ENCODE data around the gene DOCK1. TPM values are rescaled to one million over a fixed set of nuclear protein-coding genes. Genes with fewer than 3 reads are reported as not detected.

DOCK1 gene
- total and polyA plus RNA-seq, 8 donors: 46.4 to 77.7 (median 71.3) TPM

DNA sequence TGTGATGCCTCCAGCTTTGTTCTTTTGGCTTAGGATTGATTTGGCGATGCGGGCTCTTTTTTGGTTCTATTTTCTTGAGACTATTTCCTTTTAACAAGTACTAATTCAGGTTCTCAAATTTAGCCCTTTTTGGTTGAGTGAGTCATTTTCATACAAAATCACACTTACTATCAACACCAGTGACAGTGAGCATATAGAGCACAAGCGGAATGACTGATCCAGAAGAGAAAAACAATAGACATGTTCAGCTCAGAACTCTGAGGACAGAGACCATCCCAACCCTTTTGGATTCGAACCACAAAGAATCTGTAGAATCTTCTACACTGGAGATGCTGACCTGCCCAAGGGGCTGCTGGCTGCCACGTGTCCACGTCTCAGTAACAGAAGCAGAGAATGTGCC is 347.6 kb downstream of the DOCK1 start:
- ATAC-seq (no peak), DNase-seq (no peak)
- H3K9me3 ChIP-seq: no peaks in the 10 kb centered on the region
- no peak overlapping the region for H3K27ac ChIP-seq
- no peaks in the 10 kb centered on the region for H3K27me3 ChIP-seq
- peaks cover 0 to 8% of the 10 kb centered on the region in 2 donors for H3K4me1 ChIP-seq
- H3K36me3 ChIP-seq: peaks cover 0 to 17% of the 10 kb centered on the region in 2 donors
- TF ChIP-seq, protein P1, sequence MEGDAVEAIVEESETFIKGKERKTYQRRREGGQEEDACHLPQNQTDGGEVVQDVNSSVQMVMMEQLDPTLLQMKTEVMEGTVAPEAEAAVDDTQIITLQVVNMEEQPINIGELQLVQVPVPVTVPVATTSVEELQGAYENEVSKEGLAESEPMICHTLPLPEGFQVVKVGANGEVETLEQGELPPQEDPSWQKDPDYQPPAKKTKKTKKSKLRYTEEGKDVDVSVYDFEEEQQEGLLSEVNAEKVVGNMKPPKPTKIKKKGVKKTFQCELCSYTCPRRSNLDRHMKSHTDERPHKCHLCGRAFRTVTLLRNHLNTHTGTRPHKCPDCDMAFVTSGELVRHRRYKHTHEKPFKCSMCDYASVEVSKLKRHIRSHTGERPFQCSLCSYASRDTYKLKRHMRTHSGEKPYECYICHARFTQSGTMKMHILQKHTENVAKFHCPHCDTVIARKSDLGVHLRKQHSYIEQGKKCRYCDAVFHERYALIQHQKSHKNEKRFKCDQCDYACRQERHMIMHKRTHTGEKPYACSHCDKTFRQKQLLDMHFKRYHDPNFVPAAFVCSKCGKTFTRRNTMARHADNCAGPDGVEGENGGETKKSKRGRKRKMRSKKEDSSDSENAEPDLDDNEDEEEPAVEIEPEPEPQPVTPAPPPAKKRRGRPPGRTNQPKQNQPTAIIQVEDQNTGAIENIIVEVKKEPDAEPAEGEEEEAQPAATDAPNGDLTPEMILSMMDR (IDR thresholded peaks at IDR 0.05): no peak
- no peak overlapping the region for H3K4me3 ChIP-seq
- intact Hi-C loops (cut with DNase I): no loop called here

DNA sequence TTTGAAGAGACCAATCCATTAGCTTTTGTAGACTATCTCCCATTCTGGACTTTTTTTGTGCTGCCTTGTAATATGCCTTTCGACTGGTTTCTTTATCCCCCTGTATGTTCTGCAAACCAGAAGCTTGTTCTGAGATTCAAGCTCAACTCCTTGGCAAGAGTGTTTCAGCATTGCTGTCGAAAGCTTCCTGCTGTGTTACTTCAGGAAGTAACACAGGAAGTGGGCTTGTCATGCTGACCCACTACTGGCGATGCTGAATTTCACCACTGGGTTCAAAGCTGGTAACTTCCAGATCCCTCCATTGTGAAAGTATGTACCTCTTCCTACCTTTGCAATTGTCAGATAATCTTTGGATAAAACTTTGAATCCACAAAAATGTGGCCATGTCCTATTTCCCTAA is 349.0 kb downstream of the DOCK1 start:
- Histone ChIP-seq H3K36me3 (peaks cover 0 to 12% of the 10 kb centered on the region in 2 donors), H3K27me3 (no peaks in the 10 kb centered on the region), H3K4me3 (no peak overlapping the region), H3K4me1 (peaks cover 0 to 8% of the 10 kb centered on the region in 2 donors), H3K27ac (peak overlapping the region in 1 of 2 donors; percentile 64), H3K9me3 (no peaks in the 10 kb centered on the region)
- TF ChIP-seq, protein P1 (IDR thresholded peaks at IDR 0.05): no peak
- DNase-seq (no peak), ATAC-seq (no peak)
- intact Hi-C loops (cut with DNase I): no loop called here

DNA sequence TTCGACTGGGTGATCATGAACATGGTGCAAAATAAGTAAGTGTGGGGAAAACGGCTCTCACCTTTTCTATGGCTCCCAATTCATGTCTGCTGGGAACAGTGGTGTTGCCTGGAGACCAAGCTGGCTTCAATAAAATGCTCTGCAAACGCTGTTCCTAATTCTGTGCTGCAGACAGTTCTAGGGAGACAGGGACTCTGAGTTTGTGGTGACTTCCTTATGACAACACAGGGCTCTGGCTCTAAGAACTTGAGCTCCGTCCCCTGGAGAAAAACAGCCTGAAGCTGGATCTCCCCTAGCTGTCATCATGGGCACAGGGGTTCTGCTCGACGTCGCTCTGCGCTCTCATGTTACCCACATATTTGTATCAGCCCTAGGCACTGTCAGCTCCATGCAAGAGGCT is 352.2 kb downstream of the DOCK1 start:
- Histone ChIP-seq H3K4me1 (peaks cover 0 to 8% of the 10 kb centered on the region in 2 donors), H3K9me3 (no peaks in the 10 kb centered on the region), H3K27me3 (no peaks in the 10 kb centered on the region), H3K4me3 (no peak overlapping the region), H3K27ac (no peak overlapping the region), H3K36me3 (peaks cover 0 to 7% of the 10 kb centered on the region in 2 donors)
- no peak for ATAC-seq
- DNase-seq: no peak
- intact Hi-C loops (cut with DNase I): no loop called here
- TF ChIP-seq, protein P1 (IDR thresholded peaks at IDR 0.05): no peak

DNA sequence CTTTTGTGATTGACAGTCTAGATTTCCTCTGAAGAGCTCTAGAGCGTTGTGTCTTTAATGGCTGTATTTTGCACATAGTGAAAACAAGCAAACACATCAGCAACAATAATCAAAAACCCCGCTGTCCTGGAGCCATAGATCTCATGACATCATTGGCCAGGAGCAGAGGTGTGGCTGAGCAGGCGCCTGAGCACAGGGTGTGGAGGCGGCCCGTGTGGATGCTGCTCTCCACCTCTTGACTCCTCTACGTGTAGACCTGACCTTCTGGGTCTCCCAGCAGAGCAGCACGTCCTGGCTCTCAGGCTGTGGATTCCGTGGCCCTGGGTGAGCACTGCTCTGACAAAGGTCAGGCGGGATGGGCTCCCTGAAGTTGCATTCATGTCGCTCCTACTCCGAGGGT is 354.1 kb downstream of the DOCK1 start:
- DNase-seq (no peak), ATAC-seq (no peak)
- H3K4me3 ChIP-seq: no peak overlapping the region
- H3K4me1 ChIP-seq: no peaks in the 10 kb centered on the region
- no peak overlapping the region for H3K27ac ChIP-seq
- no peaks in the 10 kb centered on the region for H3K27me3 ChIP-seq
- H3K9me3 ChIP-seq: no peaks in the 10 kb centered on the region
- intact Hi-C loops (cut with DNase I): no loop called here
- peaks cover 0 to 7% of the 10 kb centered on the region in 2 donors for H3K36me3 ChIP-seq
- TF ChIP-seq, protein P1 (IDR thresholded peaks at IDR 0.05): no peak

DNA sequence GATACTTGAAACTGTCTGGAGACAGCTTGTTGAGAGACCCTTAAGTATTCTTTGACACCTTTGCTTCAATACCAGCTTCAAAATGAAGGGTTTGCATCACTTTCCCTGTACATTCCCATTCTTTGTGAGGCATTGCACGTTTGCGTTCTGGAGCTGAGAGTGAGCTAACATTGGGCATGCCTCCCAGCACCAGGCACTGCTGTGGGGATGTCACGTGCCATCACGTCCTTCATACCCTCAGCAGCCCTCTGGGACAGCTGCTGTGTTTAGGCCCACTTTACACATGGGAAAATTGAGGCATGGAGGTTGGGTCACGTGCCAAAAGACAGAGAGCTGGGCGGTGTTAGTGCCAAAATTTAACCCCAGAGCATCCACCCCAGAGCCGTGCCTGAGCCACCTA is 357.4 kb downstream of the DOCK1 start:
- intact Hi-C loops (cut with DNase I): no loop called here
- DNase-seq (no peak), ATAC-seq (no peak)
- no peaks in the 10 kb centered on the region for H3K4me1 ChIP-seq
- TF ChIP-seq, protein P1 (IDR thresholded peaks at IDR 0.05): no peak
- no peak overlapping the region for H3K4me3 ChIP-seq
- no peaks in the 10 kb centered on the region for H3K27me3 ChIP-seq
- H3K27ac ChIP-seq: no peak overlapping the region
- peaks cover 0 to 7% of the 10 kb centered on the region in 2 donors for H3K36me3 ChIP-seq
- no peaks in the 10 kb centered on the region for H3K9me3 ChIP-seq
